GM10248 (cell line): ENCODE results near the gene NEUROD2.
A peak's percentile ranks its signal among the peaks of the same experiment; 100 is the strongest.

ENCODE experiments used
- CTCF ChIA-PET: fragments of 300-600 bp; sonication (Branson Sonifier 250); formaldehyde crosslinking; extraction: SDS; loops from one replicate; lab custom pipeline; 2021; ENCODE audit warnings: antibody characterized with exemption; lab: Yijun Ruan, JAX
- POLR2A ChIA-PET: fragments of 350-650 bp; sonication (Branson Sonifier 250); formaldehyde crosslinking; extraction: SDS; loops from one replicate; lab custom pipeline; 2020; ENCODE audit warnings: antibody characterized with exemption; lab: Yijun Ruan, JAX
- DNase-seq: peaks from one replicate; pipeline ENCODE4 v3.0.0; 2012; ENCODE audit errors: extremely low spot score
- CTCF ChIP-seq: IDR thresholded peaks from 2 replicates; pipeline ENCODE4 v1.5.1; 2012; ENCODE audit warnings: mild to moderate bottlenecking, low read depth; ENCODE audit errors: extremely low read depth, missing control alignments, control extremely low read depth

The NEUROD2 gene

GRCh38 chr17:39636927-39637736 lies 29.4 kb upstream of the NEUROD2 start, which contains the start of gene STARD3:
Gene STARD3 (plus strand): TSS chr17:39637144. CDS start chr17:39653532, 16,388 bp downstream.
- CTCF ChIA-PET, result interaction anchor here (1.0 to 9.7 kb wide), 7 partner anchors 10 to 93 kb away, joined by 3 to 112 read pairs (median 6); partner anchors contain the start of gene MIEN1
- POLR2A ChIA-PET, result interaction anchor here (0.9 kb wide), 1 partner anchor 316 kb away, joined by 3 read pairs; no protein-coding TSS in a partner anchor
- TF ChIP-seq CTCF, result no peak
- peak; percentile 97 for DNase-seq

GRCh38 chr17:39636587-39636926 lies 28.8 kb upstream of the NEUROD2 start:
- TF ChIP-seq CTCF, result no peak
- POLR2A ChIA-PET, result no interaction called here

DNA sequence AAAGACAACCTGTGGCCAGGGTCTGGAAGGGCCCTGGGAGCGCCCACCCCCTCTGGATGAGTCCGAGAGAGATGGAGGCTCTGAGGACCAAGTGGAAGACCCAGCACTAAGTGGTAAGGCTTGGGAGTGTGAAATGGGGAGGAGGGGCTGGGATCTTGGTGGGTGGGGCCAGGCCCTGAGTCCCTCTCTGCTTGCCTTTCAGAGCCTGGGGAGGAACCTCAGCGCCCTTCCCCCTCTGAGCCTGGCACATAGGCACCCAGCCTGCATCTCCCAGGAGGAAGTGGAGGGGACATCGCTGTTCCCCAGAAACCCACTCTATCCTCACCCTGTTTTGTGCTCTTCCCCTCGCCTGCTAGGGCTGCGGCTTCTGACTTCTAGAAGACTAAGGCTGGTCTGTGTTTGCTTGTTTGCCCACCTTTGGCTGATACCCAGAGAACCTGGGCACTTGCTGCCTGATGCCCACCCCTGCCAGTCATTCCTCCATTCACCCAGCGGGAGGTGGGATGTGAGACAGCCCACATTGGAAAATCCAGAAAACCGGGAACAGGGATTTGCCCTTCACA lies 28.0 kb upstream of the NEUROD2 start:
- TF ChIP-seq CTCF, result no peak
- POLR2A ChIA-PET, result no interaction called here
- CTCF ChIA-PET, result interaction anchor here (0.8 to 9.7 kb wide), 20 partner anchors 8 to 142 kb away, joined by 3 to 166 read pairs (median 4); partner anchors contain the start of genes MIEN1 and TCAP
- no peak for DNase-seq

More at GRCh38 chr17:39636587-39636926, 28.8 kb upstream of the NEUROD2 start:
- no peak for DNase-seq
- CTCF ChIA-PET, result interaction anchor here (1.0 to 9.7 kb wide), 3 partner anchors 11 to 18 kb away, joined by 4 to 112 read pairs (median 30); no protein-coding TSS in a partner anchor

DNA sequence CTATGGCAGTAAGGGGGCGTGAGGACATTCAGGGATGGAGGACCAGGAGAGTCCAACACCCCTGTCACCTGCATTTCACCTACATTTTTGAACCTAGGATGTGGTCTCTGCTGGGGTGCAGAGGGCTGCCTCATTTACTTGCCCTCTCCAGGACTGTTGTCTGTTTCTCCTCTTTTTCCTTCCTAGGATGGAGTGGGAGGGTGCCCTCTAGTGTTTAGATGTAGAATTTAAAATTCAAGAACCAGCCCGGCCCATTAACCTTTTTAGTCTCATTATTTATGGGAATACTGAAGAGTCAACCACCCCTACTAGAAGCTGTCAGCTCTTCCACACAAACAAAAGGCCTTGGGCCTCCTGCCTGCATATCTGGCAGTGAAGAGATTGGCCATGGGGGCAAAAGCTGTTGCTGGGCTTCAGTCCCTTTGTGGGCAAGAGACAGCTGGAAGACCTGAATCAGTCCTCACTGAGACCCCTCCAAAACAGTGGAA lies 26.7 kb upstream of the NEUROD2 start:
- no peak for DNase-seq
- ChIA-PET CTCF (interaction anchor here (0.7 to 6.5 kb wide), 23 partner anchors 9 to 143 kb away, joined by 3 to 166 read pairs (median 4); partner anchors contain the start of genes MIEN1, PGAP3 and TCAP), POLR2A (no interaction called here)
- peak; percentile 55 for TF ChIP-seq CTCF

GRCh38 chr17:39633570-39634183 lies 26.0 kb upstream of the NEUROD2 start:
- no peak for TF ChIP-seq CTCF
- no peak for DNase-seq
- ChIA-PET CTCF (interaction anchor here (0.7 to 6.5 kb wide), 16 partner anchors 10 to 261 kb away, joined by 3 to 166 read pairs (median 4); partner anchors contain the start of gene MIEN1), POLR2A (interaction anchor here (1.1 kb wide), 1 partner anchor 10 kb away, joined by 3 read pairs; no protein-coding TSS in a partner anchor)
